GM18511 (cell line): ENCODE results near the gene LIPK.
A peak's percentile ranks its signal among the peaks of the same experiment; 100 is the strongest.
"Not testable (repeated sequence)": the region's sequence is repeated elsewhere in the genome, so short reads cannot be mapped to it uniquely, and the experiment has no call there.

Source experiments
- ATAC-seq: cut with Tn5 transposase; IDR thresholded peaks from one replicate; pipeline ENCODE4 v1.9.1; 2021; ENCODE audit warnings: mild to moderate bottlenecking, moderate library complexity; ENCODE audit not compliant: unreplicated experiment

Gene LIPK

GRCh38 chr10:88705958-88706357 is at the start of gene LIPK:
LIPK (plus strand) TSS chr10:88706249; CDS start chr10:88724544, 18,295 bp downstream.
- ATAC-seq = no peak

GRCh38 chr10:88657901-88658300 is 48.1 kb upstream of the LIPK start:
- no peak for ATAC-seq

GRCh38 chr10:88659725-88660597 is 46.1 kb upstream of the LIPK start:
- no peak for ATAC-seq

GRCh38 chr10:88660598-88660884 is 45.5 kb upstream of the LIPK start:
- ATAC-seq = no peak

- ATAC-seq = no peak
These were observed 45.0 kb upstream of the LIPK start for GRCh38 chr10:88661018-88661417.

GRCh38 chr10:88661577-88661976 is 44.5 kb upstream of the LIPK start:
- ATAC-seq = no peak

GRCh38 chr10:88663153-88663552 is 42.9 kb upstream of the LIPK start:
- ATAC-seq = not testable (repeated sequence)

GRCh38 chr10:88664142-88664541 is 41.9 kb upstream of the LIPK start, which contains the start of gene LIPF:
LIPF (plus strand) TSS chr10:88664442; CDS start chr10:88667298, 2,856 bp downstream.
- no peak for ATAC-seq

- ATAC-seq = no peak
These were observed 37.6 kb upstream of the LIPK start for GRCh38 chr10:88668465-88668864.

GRCh38 chr10:88670497-88670896 is 35.6 kb upstream of the LIPK start:
- ATAC-seq = peak; percentile 62

GRCh38 chr10:88672041-88672440 is 34.0 kb upstream of the LIPK start:
- ATAC-seq = no peak

- ATAC-seq = no peak
These were observed 29.6 kb upstream of the LIPK start for GRCh38 chr10:88676283-88677060.

GRCh38 chr10:88680958-88681357 is 25.1 kb upstream of the LIPK start:
- no peak for ATAC-seq

GRCh38 chr10:88682491-88682890 is 23.6 kb upstream of the LIPK start:
- no peak for ATAC-seq

- no peak for ATAC-seq
These were observed 18.1 kb upstream of the LIPK start for GRCh38 chr10:88687853-88688467.

GRCh38 chr10:88689366-88689765 is 16.7 kb upstream of the LIPK start:
- no peak for ATAC-seq

- no peak for ATAC-seq
These were observed 12.5 kb upstream of the LIPK start for GRCh38 chr10:88693392-88694020.

GRCh38 chr10:88702848-88703597 is 3.0 kb upstream of the LIPK start:
- ATAC-seq = no peak

- ATAC-seq = no peak
These were observed 1.5 kb downstream of the LIPK start for GRCh38 chr10:88707429-88708155.

- ATAC-seq = not testable (repeated sequence)
These were observed 3.3 kb downstream of the LIPK start for GRCh38 chr10:88709361-88709760.
